Lung (tissue), 5 donors: Measurements from ENCODE around the gene HSF2BP. TPM values are rescaled to one million over a fixed set of nuclear protein-coding genes. Genes with fewer than 3 reads are reported as not detected.

Source experiments
- polyA plus RNA-seq, 2 donors: library from polyadenylated mRNA; stranded (reverse); fragments of 200-250 nt; gene quantifications; one replicate each; pipeline ENCODE4 v1.2.1, GENCODE V29; 2013
- small RNA-seq: library from RNA; depleted of rRNA; stranded (forward); fragments of <200 nt; gene quantifications from one replicate; pipeline ENCODE3, GENCODE V24; 2014; ENCODE audit warnings: low replicate concordance
- total RNA-seq, 2 donors: library from RNA; depleted of rRNA in 1 of 2; stranded (reverse); fragments of >200 nt in 1 of 2; gene quantifications; one replicate each; pipeline ENCODE4 v1.2.1, GENCODE V29; 2014 to 2021
- donor health status: Bipolar disorder and iron deficiency.
- donor health status: healthy.
- donor health status: DM: yes; HTN: yes; CAD: no.

The HSF2BP gene
- total and polyA plus RNA-seq, 4 donors = 0.46 to 0.71 (median 0.57) TPM

Small RNA genes within 50 kb of the gene (small RNA-seq; reads per million reads assigned to genes)
- not detected for gene MIR6070

Other genes with a start within 250 kb of the HSF2BP start
- gene SIK1, start 232.4 kb downstream of the HSF2BP start, total RNA-seq = 10 to 100 TPM; 29.9 to 34.1 TPM
- 10 to 100 TPM in 1 of 2 donors, 1 to 10 TPM in 1; 4.3 to 15.4 TPM for gene SIK1, start 232.4 kb downstream of the HSF2BP start, polyA plus RNA-seq
- gene RRP1B, start 72 bp upstream of the HSF2BP start, total RNA-seq = 10 to 100 TPM; 14.6 to 18.1 TPM
- gene RRP1B, start 72 bp upstream of the HSF2BP start, polyA plus RNA-seq = 10 to 100 TPM in 1 of 2 donors, 1 to 10 TPM in 1; 6.4 to 10.8 TPM
- 100 to 1,000 TPM in 1 of 2 donors, 10 to 100 TPM in 1; 62.7 to 276 TPM for gene PDXK, start 59.6 kb upstream of the HSF2BP start, total RNA-seq
- 100 to 1,000 TPM; 134 to 181 TPM for gene PDXK, start 59.6 kb upstream of the HSF2BP start, polyA plus RNA-seq
- gene CSTB, start 116.8 kb upstream of the HSF2BP start, total RNA-seq = 100 to 1,000 TPM in 1 of 2 donors, 10 to 100 TPM in 1; 33.2 to 140 TPM
- 100 to 1,000 TPM; 222 to 263 TPM for gene CSTB, start 116.8 kb upstream of the HSF2BP start, polyA plus RNA-seq
- gene RRP1, start 130.1 kb upstream of the HSF2BP start, total RNA-seq = 10 to 100 TPM; 23.0 to 26.7 TPM
- gene RRP1, start 130.1 kb upstream of the HSF2BP start, polyA plus RNA-seq = 10 to 100 TPM; 15.8 to 15.9 TPM
- gene AGPAT3, start 205.7 kb upstream of the HSF2BP start, total RNA-seq = 100 to 1,000 TPM in 1 of 2 donors, 10 to 100 TPM in 1; 40.2 to 120 TPM
- gene AGPAT3, start 205.7 kb upstream of the HSF2BP start, polyA plus RNA-seq = 10 to 100 TPM; 29.4 to 47.6 TPM